GM23338 (cell line): ENCODE results near the gene DLG2.
"Not testable (repeated sequence)": the region's sequence is repeated elsewhere in the genome, so short reads cannot be mapped to it uniquely, and the experiment has no call there.

Experiments used
- CREB1 ChIP-seq: fragments of 250-450 bp; sonication (Bioruptor Pico); IDR thresholded peaks from 2 replicates; pipeline ENCODE4 v1.5.0; 2020; ENCODE audit warnings: low read depth, mild to moderate bottlenecking, moderate library complexity
- EZH2 ChIP-seq: fragments of 200-600 bp; sonication (generic); IDR thresholded peaks from one replicate; pipeline ENCODE4 v1.8.0; 2017; ENCODE audit warnings: antibody characterized with exemption, mild to moderate bottlenecking, low read depth; ENCODE audit not compliant: unreplicated experiment
- EZH2phosphoT487 ChIP-seq: fragments of 200-600 bp; sonication (generic); IDR thresholded peaks from one replicate; pipeline ENCODE4 v1.8.1; 2018; ENCODE audit warnings: antibody characterized with exemption; ENCODE audit not compliant: unreplicated experiment
- JUNB ChIP-seq: IDR thresholded peaks from one replicate; pipeline ENCODE4 v1.6.1; 2016; ENCODE audit warnings: antibody characterized with exemption; ENCODE audit not compliant: unreplicated experiment
- POLR2AphosphoS5 ChIP-seq: IDR thresholded peaks from 2 replicates; pipeline ENCODE4 v1.6.1; 2016; ENCODE audit warnings: antibody characterized with exemption, low read depth
- TF ChIP-seq, protein P1 (sequence below), 2 experiments: fragments of 200-600 bp in 1 of 2; sonication (generic) in 1 of 2; conservative IDR thresholded peaks; 2 replicates each; pipeline versions ENCODE4 v1.5.1 to v1.6.1; 2016 to 2017; ENCODE audit warnings: antibody characterized with exemption in 2 of 2, low read depth in 2 of 2, mild to moderate bottlenecking in 2 of 2, moderate library complexity in 1 of 2
- TF ChIP-seq, protein P2 (sequence below): IDR thresholded peaks from one replicate; pipeline ENCODE4 v1.6.1; 2018; ENCODE audit warnings: antibody characterized with exemption; ENCODE audit not compliant: unreplicated experiment

DNA sequence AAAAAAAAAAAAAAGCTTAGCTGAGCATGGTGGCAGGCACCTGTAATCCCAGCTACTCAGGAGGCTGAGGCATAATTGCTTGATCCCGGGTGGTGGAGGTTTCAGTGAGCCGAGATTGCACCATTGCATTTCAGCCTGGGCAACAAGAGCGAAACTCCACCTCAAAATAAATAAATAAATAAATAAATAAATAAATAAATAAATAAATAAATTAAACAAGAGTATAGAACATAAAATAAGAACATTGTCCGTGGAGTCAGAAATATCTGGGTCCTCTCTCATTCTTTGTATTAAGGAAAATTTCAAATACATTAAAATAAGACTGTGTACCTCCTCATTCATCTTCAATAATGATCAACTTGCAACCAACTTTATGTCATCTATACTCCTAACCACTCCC, 843.0 kb downstream of the DLG2 start:
- TF ChIP-seq, protein P1, sequence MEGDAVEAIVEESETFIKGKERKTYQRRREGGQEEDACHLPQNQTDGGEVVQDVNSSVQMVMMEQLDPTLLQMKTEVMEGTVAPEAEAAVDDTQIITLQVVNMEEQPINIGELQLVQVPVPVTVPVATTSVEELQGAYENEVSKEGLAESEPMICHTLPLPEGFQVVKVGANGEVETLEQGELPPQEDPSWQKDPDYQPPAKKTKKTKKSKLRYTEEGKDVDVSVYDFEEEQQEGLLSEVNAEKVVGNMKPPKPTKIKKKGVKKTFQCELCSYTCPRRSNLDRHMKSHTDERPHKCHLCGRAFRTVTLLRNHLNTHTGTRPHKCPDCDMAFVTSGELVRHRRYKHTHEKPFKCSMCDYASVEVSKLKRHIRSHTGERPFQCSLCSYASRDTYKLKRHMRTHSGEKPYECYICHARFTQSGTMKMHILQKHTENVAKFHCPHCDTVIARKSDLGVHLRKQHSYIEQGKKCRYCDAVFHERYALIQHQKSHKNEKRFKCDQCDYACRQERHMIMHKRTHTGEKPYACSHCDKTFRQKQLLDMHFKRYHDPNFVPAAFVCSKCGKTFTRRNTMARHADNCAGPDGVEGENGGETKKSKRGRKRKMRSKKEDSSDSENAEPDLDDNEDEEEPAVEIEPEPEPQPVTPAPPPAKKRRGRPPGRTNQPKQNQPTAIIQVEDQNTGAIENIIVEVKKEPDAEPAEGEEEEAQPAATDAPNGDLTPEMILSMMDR (conservative IDR thresholded peaks at IDR 0.05; ENCODE audit: low read depth in 2 of 2): not testable (repeated sequence)
- not testable (repeated sequence) for TF ChIP-seq JUNB; EZH2; POLR2AphosphoS5; EZH2phosphoT487; CREB1 (CRISPR knock-in tag)
- TF ChIP-seq, protein P2, sequence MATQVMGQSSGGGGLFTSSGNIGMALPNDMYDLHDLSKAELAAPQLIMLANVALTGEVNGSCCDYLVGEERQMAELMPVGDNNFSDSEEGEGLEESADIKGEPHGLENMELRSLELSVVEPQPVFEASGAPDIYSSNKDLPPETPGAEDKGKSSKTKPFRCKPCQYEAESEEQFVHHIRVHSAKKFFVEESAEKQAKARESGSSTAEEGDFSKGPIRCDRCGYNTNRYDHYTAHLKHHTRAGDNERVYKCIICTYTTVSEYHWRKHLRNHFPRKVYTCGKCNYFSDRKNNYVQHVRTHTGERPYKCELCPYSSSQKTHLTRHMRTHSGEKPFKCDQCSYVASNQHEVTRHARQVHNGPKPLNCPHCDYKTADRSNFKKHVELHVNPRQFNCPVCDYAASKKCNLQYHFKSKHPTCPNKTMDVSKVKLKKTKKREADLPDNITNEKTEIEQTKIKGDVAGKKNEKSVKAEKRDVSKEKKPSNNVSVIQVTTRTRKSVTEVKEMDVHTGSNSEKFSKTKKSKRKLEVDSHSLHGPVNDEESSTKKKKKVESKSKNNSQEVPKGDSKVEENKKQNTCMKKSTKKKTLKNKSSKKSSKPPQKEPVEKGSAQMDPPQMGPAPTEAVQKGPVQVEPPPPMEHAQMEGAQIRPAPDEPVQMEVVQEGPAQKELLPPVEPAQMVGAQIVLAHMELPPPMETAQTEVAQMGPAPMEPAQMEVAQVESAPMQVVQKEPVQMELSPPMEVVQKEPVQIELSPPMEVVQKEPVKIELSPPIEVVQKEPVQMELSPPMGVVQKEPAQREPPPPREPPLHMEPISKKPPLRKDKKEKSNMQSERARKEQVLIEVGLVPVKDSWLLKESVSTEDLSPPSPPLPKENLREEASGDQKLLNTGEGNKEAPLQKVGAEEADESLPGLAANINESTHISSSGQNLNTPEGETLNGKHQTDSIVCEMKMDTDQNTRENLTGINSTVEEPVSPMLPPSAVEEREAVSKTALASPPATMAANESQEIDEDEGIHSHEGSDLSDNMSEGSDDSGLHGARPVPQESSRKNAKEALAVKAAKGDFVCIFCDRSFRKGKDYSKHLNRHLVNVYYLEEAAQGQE: not testable (repeated sequence)
